NK-92 (cell line): ENCODE data around the gene YBX1.
"Not testable (repeated sequence)": the region's sequence is repeated elsewhere in the genome, so short reads cannot be mapped to it uniquely, and the experiment has no call there.

Experiments used
- DNase-seq: peaks from one replicate; lab custom pipeline; 2025; ENCODE audit not compliant: unreplicated experiment; lab: John Stamatoyannopoulos, UW

The YBX1 gene

GRCh38 chr1:42748021-42748420 is 65.8 kb downstream of the YBX1 start:
- DNase-seq = no peak

GRCh38 chr1:42748461-42749410 is 66.5 kb downstream of the YBX1 start:
- no peak for DNase-seq

GRCh38 chr1:42750041-42750440 is 67.8 kb downstream of the YBX1 start:
- no peak for DNase-seq

- DNase-seq = not testable (repeated sequence)
Observed at GRCh38 chr1:42751511-42752070, 69.4 kb downstream of the YBX1 start.

- DNase-seq = no peak
Observed at GRCh38 chr1:42752284-42752683, 70.1 kb downstream of the YBX1 start.

- no peak for DNase-seq
Observed at GRCh38 chr1:42753070-42753469, 70.9 kb downstream of the YBX1 start.
